ENCODE results near the gene PTDSS2.
A peak's percentile ranks its signal among the peaks of the same experiment; 100 is the strongest.
"Not testable (repeated sequence)": the region's sequence is repeated elsewhere in the genome, so short reads cannot be mapped to it uniquely, and the experiment has no call there.

PTDSS2 gene

DNA sequence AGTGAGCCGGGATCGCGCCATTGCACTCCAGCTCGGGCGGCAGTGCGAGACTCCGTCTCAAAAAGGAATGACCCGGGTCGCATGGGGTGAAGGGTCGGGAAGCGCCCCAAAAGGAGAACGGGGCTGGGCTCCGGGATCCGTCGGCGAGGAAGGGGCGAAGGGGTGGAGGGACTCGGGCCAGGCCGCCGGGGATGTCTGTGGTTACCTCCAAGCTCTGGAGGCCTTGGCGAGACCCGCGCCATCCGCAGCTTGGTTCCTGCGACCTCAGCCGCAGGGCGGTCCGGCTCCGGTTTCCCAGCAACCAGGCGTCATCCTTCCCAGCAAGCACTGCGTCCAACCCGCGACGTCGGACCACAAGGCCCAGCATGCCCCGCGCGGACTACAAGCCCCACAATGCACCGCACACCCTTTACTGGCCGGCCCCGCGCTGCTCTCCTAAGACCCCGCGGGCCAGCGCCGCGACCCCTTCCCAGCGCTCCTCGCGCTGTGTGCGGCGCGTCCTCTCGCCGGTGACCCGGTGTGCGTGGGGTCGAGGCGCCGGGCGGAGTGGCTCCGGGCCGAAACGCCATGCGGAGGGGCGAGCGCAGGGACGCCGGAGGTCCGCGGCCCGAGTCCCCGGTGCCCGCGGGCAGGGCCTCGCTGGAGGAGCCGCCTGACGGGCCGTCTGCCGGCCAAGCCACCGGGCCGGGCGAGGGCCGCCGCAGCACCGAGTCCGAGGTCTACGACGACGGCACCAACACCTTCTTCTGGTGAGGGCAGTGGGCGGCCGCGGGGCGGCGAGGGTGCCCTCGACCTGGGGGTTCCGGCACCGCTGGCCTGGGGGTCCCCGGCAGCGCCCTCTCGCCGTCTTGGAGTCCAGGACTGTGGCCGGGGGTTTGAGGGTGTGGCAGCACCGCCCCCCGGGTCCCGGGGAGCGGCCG lies at the start of gene PTDSS2:
Gene PTDSS2 (plus strand): TSS at position 391 of the 920 bp plus-strand sequence. CDS start 177 bp downstream, at position 568.
- no peaks in the 10 kb centered on the region for H3K9me3 ChIP-seq (ENCODE audit: control insufficient read depth, insufficient read depth, low read length)
- H3K36me3 ChIP-seq (ENCODE audit: control insufficient read depth, insufficient read depth, low read length): peaks cover 23% of the 10 kb centered on the region
- peak within 1 kb of the TSS; percentile 37 for H3K9ac ChIP-seq (ENCODE audit: low read depth, low read length)
- H3K4me3 ChIP-seq (ENCODE audit: low read depth, low read length): peak within 1 kb of the TSS; percentile 72
- H3K4me1 ChIP-seq (ENCODE audit: control insufficient read depth, insufficient read depth, low read length): peaks cover 4% of the 10 kb centered on the region
- H3K27me3 ChIP-seq (ENCODE audit: control insufficient read depth, insufficient read depth, low read length): no peaks in the 10 kb centered on the region

DNA sequence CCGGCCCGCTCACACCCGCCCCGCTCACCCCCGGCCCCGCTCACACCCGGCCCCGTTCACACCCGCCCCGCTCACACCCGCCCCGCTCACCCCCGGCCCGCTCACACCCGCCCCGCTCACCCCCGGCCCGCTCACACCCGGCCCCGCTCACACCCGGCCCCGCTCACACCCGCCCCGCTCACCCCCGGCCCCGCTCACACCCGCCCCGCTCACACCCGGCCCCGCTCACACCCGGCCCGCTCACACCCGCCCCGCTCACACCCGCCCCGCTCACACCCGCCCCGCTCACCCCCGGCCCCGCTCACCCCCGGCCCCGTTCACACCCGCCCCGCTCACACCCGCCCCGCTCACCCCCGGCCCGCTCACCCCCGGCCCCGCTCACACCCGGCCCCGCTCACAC lies 48.9 kb upstream of the PTDSS2 start:
- H3K9me3 ChIP-seq (ENCODE audit: control insufficient read depth, insufficient read depth, low read length); H3K27me3 ChIP-seq (ENCODE audit: control insufficient read depth, insufficient read depth, low read length); H3K4me1 ChIP-seq (ENCODE audit: control insufficient read depth, insufficient read depth, low read length); H3K9ac ChIP-seq (ENCODE audit: low read depth, low read length); H3K4me3 ChIP-seq (ENCODE audit: low read depth, low read length): not testable (repeated sequence)
- H3K36me3 ChIP-seq (ENCODE audit: control insufficient read depth, insufficient read depth, low read length): peaks cover 42% of the 10 kb centered on the region

DNA sequence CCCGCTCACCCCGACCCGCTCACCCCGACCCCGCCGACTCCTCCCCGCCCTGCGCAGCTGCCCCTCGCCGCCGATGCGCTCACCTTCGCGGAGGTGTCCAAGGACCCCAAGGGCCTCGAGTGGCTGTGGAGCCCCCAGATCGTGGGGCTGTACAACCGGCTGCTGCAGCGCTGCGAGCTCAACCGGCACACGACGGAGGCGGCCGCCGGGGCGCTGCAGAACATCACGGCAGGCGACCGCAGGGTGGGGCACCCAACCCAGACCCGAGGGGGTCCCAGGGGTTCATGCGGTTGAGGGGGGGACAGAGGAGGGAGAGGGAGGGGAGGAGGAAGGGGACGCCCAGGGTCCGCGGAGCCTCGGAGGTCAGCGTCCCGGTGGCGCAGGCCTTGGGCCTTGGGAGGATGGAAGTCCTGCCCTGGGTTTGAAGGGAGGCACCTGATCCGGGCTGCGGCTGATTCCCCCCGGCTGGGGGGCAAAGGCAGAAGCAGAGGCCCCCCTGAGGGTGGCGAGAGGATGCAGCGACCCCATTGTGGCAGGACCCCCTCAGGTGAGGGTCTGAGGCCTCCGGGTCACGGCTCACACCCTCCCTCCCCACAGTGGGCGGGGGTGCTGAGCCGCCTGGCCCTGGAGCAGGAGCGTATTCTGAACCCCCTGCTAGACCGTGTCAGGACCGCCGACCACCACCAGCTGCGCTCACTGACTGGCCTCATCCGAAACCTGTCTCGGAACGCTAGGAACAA lies 46.9 kb upstream of the PTDSS2 start:
- peaks cover 30% of the 10 kb centered on the region for H3K36me3 ChIP-seq (ENCODE audit: control insufficient read depth, insufficient read depth, low read length)
- H3K9ac ChIP-seq (ENCODE audit: low read depth, low read length): no peak overlapping the region
- H3K4me3 ChIP-seq (ENCODE audit: low read depth, low read length): no peak overlapping the region
- no peaks in the 10 kb centered on the region for H3K27me3 ChIP-seq (ENCODE audit: control insufficient read depth, insufficient read depth, low read length)
- H3K4me1 ChIP-seq (ENCODE audit: control insufficient read depth, insufficient read depth, low read length): no peaks in the 10 kb centered on the region
- H3K9me3 ChIP-seq (ENCODE audit: control insufficient read depth, insufficient read depth, low read length): no peaks in the 10 kb centered on the region

DNA sequence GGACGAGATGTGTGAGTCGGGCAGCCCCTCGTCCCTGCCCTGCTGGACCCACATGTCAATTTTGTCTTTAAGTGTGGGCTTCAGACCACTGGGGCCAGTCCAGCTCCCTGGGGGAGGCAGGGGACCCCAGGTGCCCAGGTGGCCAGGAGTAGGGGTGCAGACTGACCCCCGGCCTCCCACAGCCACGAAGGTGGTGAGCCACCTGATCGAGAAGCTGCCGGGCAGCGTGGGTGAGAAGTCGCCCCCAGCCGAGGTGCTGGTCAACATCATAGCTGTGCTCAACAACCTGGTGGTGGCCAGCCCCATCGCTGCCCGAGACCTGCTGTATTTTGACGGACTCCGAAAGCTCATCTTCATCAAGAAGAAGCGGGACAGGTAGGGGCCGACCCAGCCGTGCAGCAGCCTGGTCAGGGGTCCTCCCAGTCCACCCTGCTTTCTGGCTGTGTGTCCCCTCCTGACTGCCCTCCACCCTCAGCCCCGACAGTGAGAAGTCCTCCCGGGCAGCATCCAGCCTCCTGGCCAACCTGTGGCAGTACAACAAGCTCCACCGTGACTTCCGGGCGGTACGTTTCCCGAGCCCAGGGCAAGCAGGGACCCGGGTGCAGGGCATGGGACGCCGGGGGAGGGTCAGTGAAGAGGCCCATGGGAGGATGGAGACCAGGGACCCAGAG lies 46.2 kb upstream of the PTDSS2 start:
- Histone ChIP-seq H3K36me3 (ENCODE audit: control insufficient read depth, insufficient read depth, low read length) (peaks cover 27% of the 10 kb centered on the region), H3K4me3 (ENCODE audit: low read depth, low read length) (no peak overlapping the region)

DNA sequence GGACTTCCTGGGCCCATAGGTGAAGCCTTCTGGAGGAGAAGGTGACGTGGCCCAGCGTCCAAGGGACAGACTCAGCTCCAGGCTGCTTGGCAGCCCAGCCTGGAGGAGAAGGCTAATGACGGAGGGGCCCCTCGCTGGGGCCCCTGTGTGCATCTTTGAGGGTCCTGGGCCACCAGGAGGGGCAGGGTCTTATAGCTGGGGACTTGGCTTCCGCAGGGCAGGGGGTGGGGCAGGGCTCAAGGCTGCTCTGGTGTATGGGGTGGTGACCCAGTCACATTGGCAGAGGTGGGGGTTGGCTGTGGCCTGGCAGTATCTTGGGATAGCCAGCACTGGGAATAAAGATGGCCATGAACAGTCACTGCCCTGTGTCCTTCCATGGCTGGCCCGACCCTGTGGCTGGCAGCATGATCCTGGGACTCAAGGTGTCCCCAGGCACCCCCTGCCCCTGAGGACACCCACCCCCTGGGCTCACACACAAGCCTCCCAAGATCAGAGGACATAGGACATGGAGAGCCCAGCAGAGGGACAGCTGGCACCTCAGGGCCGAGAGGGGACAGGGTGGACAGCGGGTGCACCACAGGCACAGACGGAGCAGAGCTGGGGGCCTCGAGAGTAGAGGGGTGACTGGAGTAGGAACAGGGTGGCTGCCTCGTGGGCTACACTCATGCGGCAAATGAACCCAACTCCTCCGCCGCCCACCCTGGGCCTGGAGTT lies 45.4 kb upstream of the PTDSS2 start:
- H3K9me3 ChIP-seq (ENCODE audit: control insufficient read depth, insufficient read depth, low read length): no peaks in the 10 kb centered on the region
- H3K4me1 ChIP-seq (ENCODE audit: control insufficient read depth, insufficient read depth, low read length): no peaks in the 10 kb centered on the region
- H3K9ac ChIP-seq (ENCODE audit: low read depth, low read length): no peak overlapping the region
- H3K4me3 ChIP-seq (ENCODE audit: low read depth, low read length): no peak overlapping the region
- H3K27me3 ChIP-seq (ENCODE audit: control insufficient read depth, insufficient read depth, low read length): no peaks in the 10 kb centered on the region
- peaks cover 24% of the 10 kb centered on the region for H3K36me3 ChIP-seq (ENCODE audit: control insufficient read depth, insufficient read depth, low read length)

More for the DNA sequence above, 46.2 kb upstream of the PTDSS2 start:
- no peaks in the 10 kb centered on the region for H3K4me1 ChIP-seq (ENCODE audit: control insufficient read depth, insufficient read depth, low read length)
- H3K9ac ChIP-seq (ENCODE audit: low read depth, low read length): no peak overlapping the region
- H3K27me3 ChIP-seq (ENCODE audit: control insufficient read depth, insufficient read depth, low read length): no peaks in the 10 kb centered on the region
- H3K9me3 ChIP-seq (ENCODE audit: control insufficient read depth, insufficient read depth, low read length): no peaks in the 10 kb centered on the region

DNA sequence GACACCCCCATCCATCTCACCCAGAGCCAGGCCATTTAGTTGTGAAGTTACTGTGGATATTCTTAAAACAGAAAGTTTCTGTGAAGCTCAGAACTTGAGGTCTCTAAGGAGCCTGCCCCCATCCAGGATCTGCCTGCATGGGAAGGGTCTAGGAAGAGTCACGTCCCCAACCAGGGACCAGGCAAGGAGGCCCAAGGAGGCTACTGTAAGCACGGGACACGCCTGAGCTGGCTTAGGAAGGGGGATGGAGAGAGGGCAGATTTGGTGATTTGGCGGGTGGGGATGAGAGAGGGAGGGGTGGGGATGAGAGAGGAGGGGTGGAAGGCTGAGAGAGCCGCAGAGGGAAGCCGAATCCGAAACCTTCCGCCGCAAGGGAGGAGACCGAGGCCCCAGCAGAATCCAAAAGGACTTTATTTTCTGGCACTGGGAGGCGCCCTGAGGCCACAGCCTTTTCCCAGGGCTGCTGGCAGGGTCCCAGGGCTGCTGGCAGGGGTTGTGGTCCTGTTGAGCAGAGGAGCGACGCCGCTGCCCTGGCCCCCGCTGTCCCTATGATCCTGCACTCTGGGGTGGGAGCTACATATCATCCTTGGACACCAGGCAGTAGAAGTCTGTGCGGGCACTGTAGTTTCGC lies 44.6 kb upstream of the PTDSS2 start:
- Histone ChIP-seq H3K4me1 (ENCODE audit: control insufficient read depth, insufficient read depth, low read length) (no peaks in the 10 kb centered on the region), H3K9me3 (ENCODE audit: control insufficient read depth, insufficient read depth, low read length) (no peaks in the 10 kb centered on the region), H3K4me3 (ENCODE audit: low read depth, low read length) (no peak overlapping the region), H3K36me3 (ENCODE audit: control insufficient read depth, insufficient read depth, low read length) (peaks cover 19% of the 10 kb centered on the region), H3K27me3 (ENCODE audit: control insufficient read depth, insufficient read depth, low read length) (no peaks in the 10 kb centered on the region), H3K9ac (ENCODE audit: low read depth, low read length) (no peak overlapping the region)

DNA sequence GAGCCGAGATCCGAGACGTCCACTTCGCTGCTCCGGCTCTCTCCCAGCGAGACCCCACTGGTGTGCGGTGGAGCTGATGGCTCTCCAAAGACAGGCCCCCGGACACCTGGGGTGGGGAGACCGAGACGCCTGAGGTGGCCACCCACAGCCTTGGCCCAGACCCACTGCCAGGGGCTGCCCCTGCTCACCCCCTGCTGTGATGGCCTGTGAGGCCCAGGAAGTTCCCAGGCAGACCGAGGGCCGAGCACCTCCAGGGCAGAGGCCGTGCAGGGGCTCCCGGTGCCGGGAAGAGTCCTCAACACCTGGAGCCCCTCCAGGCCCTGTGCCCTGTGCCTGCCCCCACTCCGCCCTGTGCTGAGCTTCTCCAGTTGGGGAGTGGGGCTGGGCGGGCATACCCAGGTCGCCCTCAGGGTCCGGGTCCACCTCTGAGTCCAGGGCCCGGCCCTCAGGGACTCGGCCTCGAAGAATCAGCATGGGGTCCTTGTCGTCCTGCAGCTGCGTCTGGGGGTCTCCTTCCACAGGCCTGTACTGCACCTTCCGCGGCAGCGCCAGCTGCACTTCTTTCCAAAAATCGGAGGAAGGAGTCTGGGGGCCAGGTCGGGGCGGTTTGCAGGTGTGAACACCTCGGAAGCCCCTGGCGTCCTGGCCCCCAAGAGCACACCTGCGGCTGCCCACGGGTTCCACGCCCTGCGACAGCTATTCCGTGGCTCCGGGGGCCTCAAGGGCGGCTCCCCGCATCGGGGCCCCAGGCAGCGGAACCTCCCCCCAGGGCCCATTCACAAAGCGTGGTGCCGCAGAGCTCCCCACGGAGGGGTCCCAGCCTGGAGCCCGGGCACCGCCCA lies 43.9 kb upstream of the PTDSS2 start:
- H3K9ac ChIP-seq (ENCODE audit: low read depth, low read length): no peak overlapping the region

DNA sequence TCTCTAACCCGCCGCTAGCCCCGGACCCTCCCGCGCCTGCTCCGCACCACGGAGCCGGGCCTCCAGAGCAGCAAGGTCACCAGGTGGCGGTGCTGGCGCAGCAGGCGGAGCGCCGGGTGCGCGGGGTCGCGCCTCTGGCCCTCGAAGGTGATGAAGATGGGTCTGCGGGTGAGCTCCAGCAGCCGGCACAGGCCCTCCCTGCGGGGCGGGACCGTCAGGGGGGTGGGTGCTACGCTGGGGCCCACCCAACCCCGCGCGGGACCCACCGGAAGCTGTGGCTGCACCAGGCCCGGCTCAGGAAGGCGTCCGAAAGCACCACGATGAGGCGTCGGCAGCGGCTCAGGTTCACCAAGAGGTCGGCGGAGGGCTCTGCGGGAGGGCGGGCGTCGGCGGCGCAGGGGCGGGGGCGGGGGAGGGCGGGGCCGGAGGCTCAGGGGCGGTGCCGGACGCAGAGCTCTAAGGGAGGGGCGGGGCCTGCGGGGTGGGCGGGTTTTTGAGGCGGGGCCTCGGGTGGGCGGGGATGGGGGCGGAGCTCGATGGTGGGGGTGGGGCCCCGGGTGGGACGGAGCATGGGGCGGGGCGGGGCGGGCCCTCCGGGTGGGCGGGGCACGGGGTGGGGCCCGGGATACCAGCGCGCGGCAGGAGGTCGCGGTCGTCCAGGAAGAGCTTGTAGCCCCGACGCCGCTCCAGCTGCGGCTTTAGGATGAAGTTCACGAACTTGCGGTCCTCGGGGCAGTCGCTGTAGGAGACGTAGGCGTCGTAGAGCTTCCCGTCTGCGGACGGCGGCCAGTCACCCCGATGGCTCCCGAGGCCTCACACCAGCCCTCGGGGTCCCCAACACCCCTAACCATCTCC lies 43.1 kb upstream of the PTDSS2 start:
- H3K9me3 ChIP-seq (ENCODE audit: control insufficient read depth, insufficient read depth, low read length): no peaks in the 10 kb centered on the region
- peak overlapping the region; percentile 41 for H3K4me3 ChIP-seq (ENCODE audit: low read depth, low read length)
- no peak overlapping the region for H3K9ac ChIP-seq (ENCODE audit: low read depth, low read length)
- peaks cover 19% of the 10 kb centered on the region for H3K36me3 ChIP-seq (ENCODE audit: control insufficient read depth, insufficient read depth, low read length)
- H3K4me1 ChIP-seq (ENCODE audit: control insufficient read depth, insufficient read depth, low read length): no peaks in the 10 kb centered on the region
- H3K27me3 ChIP-seq (ENCODE audit: control insufficient read depth, insufficient read depth, low read length): no peaks in the 10 kb centered on the region

More for the DNA sequence above, 43.9 kb upstream of the PTDSS2 start:
- Histone ChIP-seq H3K4me3 (ENCODE audit: low read depth, low read length) (peak overlapping the region; percentile 41), H3K36me3 (ENCODE audit: control insufficient read depth, insufficient read depth, low read length) (peaks cover 19% of the 10 kb centered on the region), H3K9me3 (ENCODE audit: control insufficient read depth, insufficient read depth, low read length) (no peaks in the 10 kb centered on the region), H3K27me3 (ENCODE audit: control insufficient read depth, insufficient read depth, low read length) (no peaks in the 10 kb centered on the region), H3K4me1 (ENCODE audit: control insufficient read depth, insufficient read depth, low read length) (no peaks in the 10 kb centered on the region)

DNA sequence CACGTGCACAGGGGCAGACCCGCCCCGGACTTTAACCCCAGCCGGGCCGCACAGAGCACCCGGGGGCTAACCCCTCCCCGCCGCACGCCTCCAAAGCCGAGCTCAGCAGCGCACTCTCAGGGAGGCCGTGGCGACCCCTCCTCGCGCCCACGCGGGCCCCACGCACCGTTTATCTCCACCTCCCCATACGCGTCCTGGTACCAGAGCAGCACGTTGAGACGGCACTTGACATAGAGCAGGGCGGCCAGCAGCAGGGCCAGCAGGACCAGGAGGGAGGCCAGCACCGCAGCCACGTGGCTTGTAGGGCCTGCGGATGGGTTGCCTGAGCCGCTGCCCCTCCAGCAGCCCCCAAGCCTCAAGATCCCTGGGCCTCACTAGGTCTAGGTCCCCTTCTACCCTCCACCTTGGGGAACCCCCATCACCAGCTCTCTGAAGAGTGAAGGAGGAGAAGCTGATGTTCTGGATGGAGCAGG lies 42.4 kb upstream of the PTDSS2 start:
- Histone ChIP-seq H3K36me3 (ENCODE audit: control insufficient read depth, insufficient read depth, low read length) (peaks cover 19% of the 10 kb centered on the region), H3K9me3 (ENCODE audit: control insufficient read depth, insufficient read depth, low read length) (no peaks in the 10 kb centered on the region), H3K27me3 (ENCODE audit: control insufficient read depth, insufficient read depth, low read length) (no peaks in the 10 kb centered on the region), H3K9ac (ENCODE audit: low read depth, low read length) (no peak overlapping the region), H3K4me1 (ENCODE audit: control insufficient read depth, insufficient read depth, low read length) (no peaks in the 10 kb centered on the region), H3K4me3 (ENCODE audit: low read depth, low read length) (peak overlapping the region; percentile 19)

Data from iPS-15b (cell line).